SK-N-MC (cell line): ENCODE measurements around the gene EIF4EBP3.

Experiments used
- EZH2 ChIP-seq: fragments of 200-600 bp; sonication (generic); IDR thresholded peaks from one replicate; pipeline ENCODE4 v1.6.1; 2017; ENCODE audit warnings: antibody characterized with exemption
- POLR2AphosphoS5 ChIP-seq: IDR thresholded peaks from 2 replicates; pipeline ENCODE4 v1.6.1; 2012; ENCODE audit warnings: mild to moderate bottlenecking, low read depth, low read length, borderline replicate concordance

DNA sequence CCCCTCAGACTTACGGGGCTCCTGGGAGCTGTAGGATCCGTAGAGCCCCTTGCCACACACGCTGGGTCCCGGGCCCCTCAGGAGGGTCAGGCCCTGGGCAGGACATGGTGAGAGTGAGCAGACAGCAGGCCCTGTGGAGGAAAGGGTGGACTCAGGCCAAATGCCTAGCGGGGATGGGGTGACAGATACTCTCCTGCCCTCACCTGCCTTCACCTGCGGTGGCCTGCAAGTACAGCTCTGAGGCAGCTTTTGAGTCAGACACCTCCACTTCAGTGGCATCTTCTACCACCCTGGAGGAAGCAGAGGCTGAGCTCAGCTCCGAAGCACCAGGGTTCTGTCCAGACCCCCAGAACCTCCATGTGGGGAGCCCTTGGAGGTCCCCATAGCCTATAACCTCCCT is 43.4 kb downstream of the EIF4EBP3 start:
- TF ChIP-seq EZH2 (no peak), POLR2AphosphoS5 (no peak)
